GM12878 (cell line): Measurements from ENCODE around the gene CCK. TPM values are rescaled to one million over a fixed set of nuclear protein-coding genes. Genes with fewer than 3 reads are reported as not detected.

ENCODE experiments used
- ATAC-seq: fragments of 200-7000 bp; cut with Tn5 transposase; 3 replicates; pipeline ENCODE4 v1.9.1; 2020; ENCODE audit warnings: mild to moderate bottlenecking, moderate library complexity
- BruUV-seq: library from RNA; stranded (reverse); fragments of 400-500 nt; replicated peaks from 2 replicates; lab custom pipeline; 2021; lab: Mats Ljungman, UMichigan
- CTCF ChIA-PET: fragments of 300-600 bp; sonication (Branson Sonifier 250); formaldehyde crosslinking; extraction: SDS; loops from one replicate; lab custom pipeline; 2021; ENCODE audit warnings: inconsistent platforms; lab: Yijun Ruan, JAX
- POLR2A ChIA-PET: fragments of 350-600 bp; formaldehyde crosslinking; extraction: SDS; loops from one replicate; lab custom pipeline; 2021; ENCODE audit warnings: inconsistent platforms; lab: Charles Lee
- RAD21 ChIA-PET: fragments of 300-600 bp; sonication (Branson Sonifier 250); formaldehyde crosslinking; loops from one replicate; lab custom pipeline; 2023; ENCODE audit warnings: antibody characterized with exemption; ENCODE audit not compliant: unreplicated experiment; lab: Charles Lee
- SMC1A ChIA-PET: fragments of 300-600 bp; sonication (Branson Sonifier 250); formaldehyde crosslinking; loops from one replicate; lab custom pipeline; 2023; ENCODE audit not compliant: unreplicated experiment, uncharacterized antibody; lab: Charles Lee
- DNase-seq: peaks from one replicate; pipeline ENCODE4 v3.0.0-alpha.2; 2011; ENCODE audit warnings: low read depth, low spot score
- FAIRE-seq: peaks from 3 replicates; lab custom pipeline; 2011; peaks lifted over from hg19 to GRCh38; lab: Jason Lieb, UNC
- H2AFZ ChIP-seq: 2 replicates; pipeline ENCODE4 v1.6.0; 2011; ENCODE audit warnings: low read depth, low read length, control low read depth; ENCODE audit not compliant: control insufficient read depth
- H3K27ac ChIP-seq: 2 replicates; pipeline ENCODE4 v1.5.1; 2011; ENCODE audit warnings: control low read depth; ENCODE audit not compliant: control insufficient read depth, insufficient read depth
- H3K27me3 ChIP-seq, 2 experiments: replicated peaks in 1 of 2; 2 replicates each; pipeline versions ENCODE4 v1.6.0 to v1.6.1; 2011; ENCODE audit warnings: low read length in 1 of 2; ENCODE audit not compliant: control insufficient read depth in 2 of 2, insufficient read depth in 2 of 2
- H3K36me3 ChIP-seq, 2 experiments: 2 replicates each; pipeline ENCODE4 v1.5.1; 2011; ENCODE audit warnings: low read length in 1 of 2; ENCODE audit not compliant: control insufficient read depth in 2 of 2, insufficient read depth in 2 of 2
- H3K4me1 ChIP-seq: 2 replicates; pipeline ENCODE4 v1.6.1; 2011; ENCODE audit warnings: mild to moderate bottlenecking, low read length, moderate library complexity, mixed read lengths; ENCODE audit not compliant: control insufficient read depth, insufficient read depth
- H3K4me2 ChIP-seq: 2 replicates; pipeline ENCODE4 v1.6.0; 2011; ENCODE audit warnings: control low read depth; ENCODE audit not compliant: control insufficient read depth, insufficient read depth
- H3K4me3 ChIP-seq: fragments of 200-600 bp; sonication (generic); 2 replicates; pipeline ENCODE4 v1.5.1; 2016
- H3K79me2 ChIP-seq: 2 replicates; pipeline ENCODE4 v1.6.0; 2011; ENCODE audit warnings: low read length; ENCODE audit not compliant: control insufficient read depth, insufficient read depth
- H3K9ac ChIP-seq: 2 replicates; pipeline ENCODE4 v1.8.0; 2011; ENCODE audit warnings: low read length, control low read depth, mixed read lengths; ENCODE audit not compliant: control insufficient read depth, insufficient read depth
- H3K9me3 ChIP-seq: replicated peaks from 3 replicates; pipeline ENCODE4 v1.5.1; 2011; ENCODE audit warnings: mild to moderate bottlenecking, low read length; ENCODE audit not compliant: control insufficient read depth, insufficient read depth
- H4K20me1 ChIP-seq: 2 replicates; pipeline ENCODE4 v1.6.0; 2011; ENCODE audit not compliant: control insufficient read depth, insufficient read depth
- ATF2 ChIP-seq: IDR thresholded peaks from 2 replicates; pipeline ENCODE4 v1.6.1; 2012; ENCODE audit warnings: low read length, inconsistent platforms
- BMI1 ChIP-seq: fragments of 450-650 bp; IDR thresholded peaks from 2 replicates; pipeline ENCODE4 v1.6.1; 2016; ENCODE audit warnings: mild to moderate bottlenecking, moderate library complexity, borderline replicate concordance
- BRCA1 ChIP-seq: IDR thresholded peaks from 2 replicates; pipeline ENCODE4 v1.6.1; 2011; ENCODE audit warnings: low read depth, low read length, improper control_type of control experiment
- CBFB ChIP-seq: IDR thresholded peaks from 2 replicates; pipeline ENCODE4 v1.6.1; 2016; ENCODE audit warnings: antibody characterized with exemption, low read depth
- CTCF ChIP-seq, 3 experiments: IDR thresholded peaks in 2 of 3; conservative IDR thresholded peaks in 1 of 3; 2 replicates each; pipeline ENCODE4 v1.5.1; 2011; ENCODE audit warnings: low read depth in 3 of 3, low read length in 3 of 3, mild to moderate bottlenecking in 3 of 3, control low read depth in 2 of 3, moderate library complexity in 2 of 3, inconsistent platforms in 1 of 3, mixed read lengths in 1 of 3; ENCODE audit not compliant: control insufficient read depth in 2 of 3, insufficient read depth in 1 of 3; ENCODE audit errors: extremely low read depth in 1 of 3
- ESRRA ChIP-seq: IDR thresholded peaks from 2 replicates; pipeline ENCODE4 v1.6.1; 2012; ENCODE audit warnings: mild to moderate bottlenecking, low read length, improper control_type of control experiment
- ETV6 ChIP-seq, 2 experiments: fragments of 450-650 bp in 1 of 2; IDR thresholded peaks in 1 of 2; conservative IDR thresholded peaks in 1 of 2; 2 replicates each; pipeline ENCODE4 v1.6.1; 2014; ENCODE audit warnings: antibody characterized with exemption in 1 of 2, borderline replicate concordance in 1 of 2, low read depth in 1 of 2, mild to moderate bottlenecking in 1 of 2, moderate library complexity in 1 of 2
- GABPA ChIP-seq: IDR thresholded peaks from 2 replicates; pipeline ENCODE4 v1.6.1; 2014; ENCODE audit warnings: antibody characterized with exemption, low read depth, mild to moderate bottlenecking, inconsistent platforms
- HDGF ChIP-seq: fragments of 450-650 bp; IDR thresholded peaks from 2 replicates; pipeline ENCODE4 v1.6.1; 2016; ENCODE audit warnings: antibody characterized with exemption
- IRF5 ChIP-seq: fragments of 450-650 bp; IDR thresholded peaks from 2 replicates; pipeline ENCODE4 v1.6.1; 2017; ENCODE audit warnings: borderline replicate concordance
- MEF2B ChIP-seq: fragments of 450-650 bp; IDR thresholded peaks from 2 replicates; pipeline ENCODE4 v1.6.1; 2018; ENCODE audit warnings: mild to moderate bottlenecking, moderate library complexity; ENCODE audit not compliant: partially characterized antibody, poor library complexity, severe bottlenecking
- SIX5 ChIP-seq: IDR thresholded peaks from 2 replicates; pipeline ENCODE4 v1.6.1; 2011; ENCODE audit warnings: mild to moderate bottlenecking, low read depth, low read length, moderate library complexity; ENCODE audit not compliant: severe bottlenecking
- SMAD5 ChIP-seq: IDR thresholded peaks from 2 replicates; pipeline ENCODE4 v1.6.1; 2016; ENCODE audit warnings: antibody characterized with exemption, low read depth
- SMC3 ChIP-seq: IDR thresholded peaks from 2 replicates; pipeline ENCODE4 v1.6.1; 2011; ENCODE audit warnings: low read length, improper control_type of control experiment, borderline replicate concordance
- WRNIP1 ChIP-seq: IDR thresholded peaks from 2 replicates; pipeline ENCODE4 v1.6.1; 2011; ENCODE audit warnings: low read depth, low read length, improper control_type of control experiment, borderline replicate concordance
- ZBED1 ChIP-seq: IDR thresholded peaks from 2 replicates; pipeline ENCODE4 v1.6.1; 2016; ENCODE audit warnings: borderline replicate concordance
- ZBTB33 ChIP-seq: fragments of 450-650 bp; IDR thresholded peaks from 2 replicates; pipeline ENCODE4 v1.6.1; 2017; ENCODE audit warnings: mild to moderate bottlenecking
- WGBS: methylation state at CpG from one replicate; pipeline ENCODE4 v1.1.6; 2016; ENCODE audit warnings: low lambda C conversion rate; ENCODE audit not compliant: insufficient replicate concordance, insufficient coverage; ENCODE audit errors: missing lambda C conversion rate; 5-methylcytosine and 5-hydroxymethylcytosine counted together
- in situ Hi-C: fragments of 300-500 bp; cut with MboI; formaldehyde crosslinking; loops from 9 replicates; pipeline ENCODE4 v1.14.3; 2018; ENCODE audit warnings: mixed read lengths
- intact Hi-C: fragments of 100-400 bp; cut with micrococcal nuclease; formaldehyde crosslinking; loops from one replicate; pipeline ENCODE4 v1.14.2; 2022; ENCODE audit not compliant: unreplicated experiment
- polyA plus RNA-seq, 11 experiments: library from polyadenylated mRNA; depleted of rRNA in 4 of 11; unstranded in 6 of 11; stranded (reverse) in 5 of 11; fragments of >200 nt; fragmentation: Nextera tagmentation in 4 of 11; fragmentation: Illumina TruSeq in 1 of 11; extraction: Ambion mirVana in 4 of 11; extraction: Trizol in 1 of 11; gene quantifications; 1 replicate in 1 of 11; 2 replicates in 10 of 11; pipeline versions ENCODE4 v1.2.1 to v1.2.3, GENCODE V29; 2011 to 2016; ENCODE audit warnings: inconsistent platforms in 2 of 11, missing spikeins in 2 of 11, low read depth in 1 of 11
- total RNA-seq, 4 experiments: library from RNA; depleted of rRNA in 3 of 4; stranded (reverse); fragments of >200 nt in 3 of 4; fragmentation: Illumina TruSeq in 1 of 4; extraction: Trizol in 1 of 4; gene quantifications; 2 replicates each; pipeline versions ENCODE4 v1.2.1 to v1.2.3, GENCODE V29; 2013 to 2021

Gene CCK
- total and polyA plus RNA-seq, 10 of the 15 experiments (the other 5 are each of a cell fraction or from before 2014, with no cell fraction given), result not detected

- POLR2A ChIA-PET, result no interaction called here
- no peaks in the 10 kb centered on the region for H3K9me3 ChIP-seq
- BruUV-seq, result no TSS peak
- ATAC-seq, result peak; percentile 71
- SMC1A ChIA-PET, result interaction anchor here (0.9 to 2.2 kb wide), 11 partner anchors 10 to 320 kb away, joined by 3 to 7 read pairs (median 4); no protein-coding TSS in a partner anchor
- intact Hi-C loops (no loop called here), in situ Hi-C loops (no loop called here)
- DNase-seq, result no peak
- no peak overlapping the region for H2AFZ ChIP-seq
- RAD21 ChIA-PET, result interaction anchor here (0.6 to 1.2 kb wide), 6 partner anchors 20 to 184 kb away, joined by 3 to 8 read pairs (median 3); no protein-coding TSS in a partner anchor
- 18% methylated on average over 8 of the region's 8 CpGs for WGBS
- H3K27ac ChIP-seq, result peak overlapping the region; percentile 84
- H3K36me3 ChIP-seq, result peaks cover 8 to 22% of the 10 kb centered on the region in 2 experiments
- peak; percentile 69 for FAIRE-seq
- CTCF ChIA-PET, result interaction anchor here (0.8 to 3.1 kb wide), 8 partner anchors 9 to 95 kb away, joined by 3 to 13 read pairs (median 3); no protein-coding TSS in a partner anchor
- peak overlapping the region; percentile 76 for H3K4me2 ChIP-seq
- no peaks in the 10 kb centered on the region for H3K27me3 ChIP-seq
- peak overlapping the region; percentile 56 for H3K9ac ChIP-seq
- H3K4me1 ChIP-seq, result peaks cover 48% of the 10 kb centered on the region
- no peaks in the 10 kb centered on the region for H3K79me2 ChIP-seq
- H4K20me1 ChIP-seq, result no peaks in the 10 kb centered on the region
- peak overlapping the region; percentile 30; the same call in 1 of the 2 replicates for H3K4me3 ChIP-seq
- TF ChIP-seq SMAD5, result no peak
- no peak for TF ChIP-seq ETV6 (conservative IDR thresholded peaks at IDR 0.05 in 1 of 2, IDR thresholded peaks at IDR 0.05 in 1 of 2; ENCODE audit: borderline replicate concordance in 1 of 2, low read depth in 1 of 2)
- TF ChIP-seq ATF2, result no peak
- TF ChIP-seq MEF2B, result peak; percentile 40
- TF ChIP-seq CTCF (IDR thresholded peaks at IDR 0.05 in 2 of 3, conservative IDR thresholded peaks at IDR 0.05 in 1 of 3; ENCODE audit: control insufficient read depth in 2 of 3, extremely low read depth in 1 of 3, insufficient read depth in 1 of 3, low read depth in 3 of 3, low read length in 3 of 3), result peak in 2 of 3 experiments; percentile 13 to 35; a peak in 2 of 6 replicates
- no peak for TF ChIP-seq BRCA1
- TF ChIP-seq CBFB, result no peak
- no peak for TF ChIP-seq ZBTB33
- no peak for TF ChIP-seq SMC3
- TF ChIP-seq GABPA, result no peak
- no peak for TF ChIP-seq WRNIP1
- TF ChIP-seq SIX5, result no peak
- no peak for TF ChIP-seq HDGF
- TF ChIP-seq ESRRA, result no peak
- no peak for TF ChIP-seq BMI1
- TF ChIP-seq ZBED1, result no peak
- TF ChIP-seq IRF5, result no peak
Observed at GRCh38 chr3:42214565-42215283, 51.3 kb downstream of the CCK start.
